SK-N-SH treated with all-trans-retinoic acid at 6 μM for 48 hours (cell line): ENCODE data around the gene MYLK4.

ENCODE experiments used
- ATAC-seq: fragments of 200-7000 bp; cut with Tn5 transposase; 3 replicates; pipeline ENCODE4 v1.9.1; 2020; ENCODE audit warnings: mild to moderate bottlenecking, moderate library complexity
- ARNTL ChIP-seq: fragments of 450-650 bp; formaldehyde crosslinking; IDR thresholded peaks from 2 replicates; pipeline ENCODE4 v1.5.0; 2020; ENCODE audit warnings: low read depth, mild to moderate bottlenecking, moderate library complexity, borderline replicate concordance
- BACH2 ChIP-seq: fragments of 250-450 bp; sonication (Bioruptor Pico); IDR thresholded peaks from 2 replicates; pipeline ENCODE4 v1.9.0; 2021; ENCODE audit warnings: mild to moderate bottlenecking, borderline replicate concordance
- CREB5 ChIP-seq: fragments of 250-450 bp; sonication (Bioruptor Pico); IDR thresholded peaks from 2 replicates; pipeline ENCODE4 v1.5.1; 2020; ENCODE audit warnings: low read depth, mild to moderate bottlenecking, moderate library complexity
- CSDC2 ChIP-seq: fragments of 250-450 bp; sonication (Bioruptor Pico); IDR thresholded peaks from 2 replicates; pipeline ENCODE4 v1.5.0; 2020; ENCODE audit warnings: mild to moderate bottlenecking, moderate library complexity
- CSRNP3 ChIP-seq: fragments of 250-450 bp; sonication (Bioruptor Pico); IDR thresholded peaks from 2 replicates; pipeline ENCODE4 v1.5.1; 2021; ENCODE audit warnings: mild to moderate bottlenecking, moderate library complexity
- ESRRG ChIP-seq: fragments of 250-450 bp; sonication (Bioruptor Pico); IDR thresholded peaks from 2 replicates; pipeline ENCODE4 v1.6.1; 2021; ENCODE audit warnings: mild to moderate bottlenecking
- GLIS3 ChIP-seq: fragments of 250-450 bp; sonication (Bioruptor Pico); IDR thresholded peaks from 2 replicates; pipeline ENCODE4 v1.5.0; 2020; ENCODE audit warnings: mild to moderate bottlenecking, moderate library complexity
- ISL1 ChIP-seq: fragments of 250-450 bp; sonication (Bioruptor Pico); IDR thresholded peaks from 2 replicates; pipeline ENCODE4 v2.1.2; 2022; ENCODE audit warnings: mild to moderate bottlenecking, moderate library complexity
- OSR1 ChIP-seq: fragments of 250-450 bp; sonication (Bioruptor Pico); IDR thresholded peaks from 2 replicates; pipeline ENCODE4 v1.8.0; 2022; ENCODE audit warnings: moderate library complexity, mild to moderate bottlenecking, inconsistent platforms
- PATZ1 ChIP-seq: fragments of 250-450 bp; sonication (Bioruptor Pico); IDR thresholded peaks from 2 replicates; pipeline ENCODE4 v1.8.0; 2020; ENCODE audit warnings: mild to moderate bottlenecking, moderate library complexity, borderline replicate concordance
- POU6F1 ChIP-seq: fragments of 250-450 bp; sonication (Bioruptor Pico); IDR thresholded peaks from 2 replicates; pipeline ENCODE4 v1.8.0; 2021; ENCODE audit warnings: low read depth, mild to moderate bottlenecking, moderate library complexity, borderline replicate concordance
- PPARA ChIP-seq: fragments of 250-450 bp; sonication (Bioruptor Pico); IDR thresholded peaks from 2 replicates; pipeline ENCODE4 v1.5.0; 2020; ENCODE audit warnings: mild to moderate bottlenecking, borderline replicate concordance
- RARB ChIP-seq: fragments of 250-450 bp; sonication (Bioruptor Pico); IDR thresholded peaks from 2 replicates; pipeline ENCODE4 v1.8.0; 2021; ENCODE audit warnings: mild to moderate bottlenecking, moderate library complexity
- TCF4 ChIP-seq: fragments of 250-450 bp; sonication (Bioruptor Pico); IDR thresholded peaks from 2 replicates; pipeline ENCODE4 v1.8.0; 2021; ENCODE audit warnings: mild to moderate bottlenecking, moderate library complexity, borderline replicate concordance
- TOX ChIP-seq: fragments of 250-450 bp; sonication (Bioruptor Pico); IDR thresholded peaks from 2 replicates; pipeline ENCODE4 v1.8.0; 2021; ENCODE audit warnings: mild to moderate bottlenecking, moderate library complexity, borderline replicate concordance
- TSHZ2 ChIP-seq: fragments of 250-450 bp; sonication (Bioruptor Pico); IDR thresholded peaks from 2 replicates; pipeline ENCODE4 v1.5.0; 2020; ENCODE audit warnings: mild to moderate bottlenecking, moderate library complexity
- ZC3H10 ChIP-seq: fragments of 250-450 bp; sonication (Bioruptor Pico); IDR thresholded peaks from 2 replicates; pipeline ENCODE4 v1.5.1; 2021; ENCODE audit warnings: mild to moderate bottlenecking, moderate library complexity
- ZFP3 ChIP-seq: fragments of 250-450 bp; sonication (Bioruptor Pico); IDR thresholded peaks from 2 replicates; pipeline ENCODE4 v1.5.0; 2020; ENCODE audit warnings: mild to moderate bottlenecking, moderate library complexity
- ZFP30 ChIP-seq: fragments of 450-650 bp; formaldehyde crosslinking; IDR thresholded peaks from 2 replicates; pipeline ENCODE4 v1.5.0; 2022; ENCODE audit warnings: mild to moderate bottlenecking, moderate library complexity
- ZNF565 ChIP-seq: fragments of 450-650 bp; formaldehyde crosslinking; conservative IDR thresholded peaks from 2 replicates; pipeline ENCODE4 v1.5.0; 2020; ENCODE audit warnings: low read depth, mild to moderate bottlenecking, moderate library complexity
- ZNF8 ChIP-seq: fragments of 450-650 bp; formaldehyde crosslinking; IDR thresholded peaks from 2 replicates; pipeline ENCODE4 v1.5.0; 2020; ENCODE audit warnings: mild to moderate bottlenecking, moderate library complexity

Gene MYLK4

GRCh38 chr6:2666906-2667575, 83.7 kb downstream of the MYLK4 start:
- TF ChIP-seq TSHZ2 (no peak), ISL1 (CRISPR knock-in tag) (no peak), OSR1 (CRISPR knock-in tag) (no peak), GLIS3 (CRISPR knock-in tag) (no peak), CREB5 (CRISPR knock-in tag) (no peak), TOX (CRISPR knock-in tag) (no peak), CSRNP3 (no peak), PATZ1 (CRISPR knock-in tag) (no peak), ZC3H10 (CRISPR knock-in tag) (no peak), BACH2 (CRISPR knock-in tag) (no peak), RARB (CRISPR knock-in tag) (no peak), ARNTL (CRISPR knock-in tag) (no peak), TCF4 (CRISPR knock-in tag) (no peak), PPARA (CRISPR knock-in tag) (no peak), ZNF8 (CRISPR knock-in tag) (no peak)
- no peak for ATAC-seq

GRCh38 chr6:2665146-2666070, 85.3 kb downstream of the MYLK4 start:
- no peak for ATAC-seq
- TF ChIP-seq ZNF565 (CRISPR knock-in tag) (no peak), ZFP3 (no peak), CREB5 (CRISPR knock-in tag) (no peak), TCF4 (CRISPR knock-in tag) (no peak), CSDC2 (CRISPR knock-in tag) (no peak), ZFP30 (no peak), ESRRG (CRISPR knock-in tag) (no peak)

- no peak for ATAC-seq
- TF ChIP-seq ZFP3 (no peak), ZFP30 (no peak), CREB5 (CRISPR knock-in tag) (no peak), POU6F1 (no peak), PATZ1 (CRISPR knock-in tag) (no peak), OSR1 (CRISPR knock-in tag) (no peak), GLIS3 (CRISPR knock-in tag) (no peak), BACH2 (CRISPR knock-in tag) (no peak)
These were observed 87.6 kb downstream of the MYLK4 start for GRCh38 chr6:2663123-2663522.
